Stimulated activated CD4-positive, alpha-beta T cell treated with anti-CD3 and anti-CD28 coated beads, Interleukin-15, amount 100 ng/mL, for 24 hours (primary cell): ENCODE measurements around the gene KDM4B.

Experiments
- DNase-seq: peaks from one replicate; pipeline ENCODE4 v3.0.0-alpha.2; 2020

Gene KDM4B

GRCh38 chr19:4986056-4986455 lies 17.1 kb downstream of the KDM4B start:
- no peak for DNase-seq

- DNase-seq: no peak
These were observed 17.6 kb downstream of the KDM4B start for GRCh38 chr19:4986471-4986891.

DNA sequence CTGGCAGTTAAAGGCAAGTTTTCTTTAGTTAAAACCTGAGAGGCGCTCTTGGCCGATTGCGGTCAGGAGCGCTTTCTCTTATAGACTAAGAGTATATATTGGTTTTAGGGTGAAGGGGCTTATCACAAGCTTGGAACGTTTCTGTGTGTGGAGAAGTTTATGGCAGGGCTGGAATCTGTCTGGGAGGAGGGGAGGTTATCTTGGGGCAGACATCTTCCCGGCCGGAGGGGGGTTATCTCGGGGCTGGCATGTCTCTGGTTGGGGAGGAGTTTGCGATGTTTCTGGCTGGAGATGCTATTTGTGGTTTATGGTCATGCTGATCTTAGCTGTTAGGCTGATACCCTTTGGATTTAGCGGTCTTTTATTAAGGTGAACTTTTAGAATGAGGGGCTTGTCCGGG lies 18.3 kb downstream of the KDM4B start:
- DNase-seq: no peak

DNA sequence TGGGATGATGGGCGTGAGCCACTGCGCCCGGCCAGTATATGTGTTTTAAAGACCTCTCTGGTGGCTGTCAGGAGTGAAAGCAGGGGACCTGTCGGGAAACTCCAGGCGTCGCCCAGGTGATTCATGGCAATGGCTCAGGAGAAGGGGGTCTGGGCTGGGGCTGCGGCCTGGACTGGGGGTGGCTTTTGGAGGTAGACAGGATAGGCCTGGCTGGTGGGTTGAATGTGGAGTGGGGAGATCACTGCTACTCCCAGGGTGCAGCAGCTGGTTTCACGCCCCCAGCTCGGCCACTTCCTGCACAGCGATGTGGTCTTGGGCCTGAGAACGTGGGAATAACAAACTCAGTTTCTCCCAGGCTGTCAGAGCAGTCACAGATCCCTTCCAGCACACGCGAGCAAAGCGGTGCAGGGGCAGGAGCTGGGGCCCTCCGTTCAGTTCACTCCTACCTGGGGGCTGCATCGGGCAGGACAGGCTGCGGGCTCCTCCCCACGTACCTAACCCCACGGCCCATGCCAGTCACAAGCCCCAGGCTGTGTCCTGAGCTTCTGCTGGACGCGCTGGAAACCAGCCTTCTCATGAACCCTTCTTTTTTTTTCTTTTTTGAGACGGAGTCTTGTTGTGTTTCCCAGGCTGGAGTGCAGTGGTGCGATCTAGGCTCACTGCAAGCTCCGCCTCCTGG lies 18.9 kb downstream of the KDM4B start:
- DNase-seq: no peak

DNA sequence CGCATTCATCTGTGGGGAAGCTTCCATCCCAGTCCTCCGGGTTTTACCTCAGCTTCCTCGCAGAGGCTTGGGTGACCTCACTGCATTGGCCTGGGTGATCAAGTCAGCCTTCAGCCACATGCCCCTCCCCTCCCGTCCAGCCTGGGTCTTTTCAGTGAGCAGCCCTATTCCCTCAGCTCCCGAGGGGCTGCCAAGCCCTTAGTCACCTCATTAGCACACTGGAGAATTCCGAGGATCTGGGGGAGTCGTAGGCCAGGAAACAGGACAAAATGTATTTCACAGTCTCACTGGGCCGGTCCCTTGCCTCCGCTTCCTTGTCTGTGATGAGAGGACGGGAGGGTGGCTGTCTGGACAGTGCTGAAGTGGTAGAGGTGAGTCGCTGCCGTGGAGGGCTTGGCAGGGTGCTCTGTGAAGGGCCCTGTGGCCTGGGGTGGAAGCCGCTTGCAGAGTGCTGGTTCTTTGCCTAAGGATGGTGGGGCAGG lies 19.9 kb downstream of the KDM4B start:
- DNase-seq: no peak

DNA sequence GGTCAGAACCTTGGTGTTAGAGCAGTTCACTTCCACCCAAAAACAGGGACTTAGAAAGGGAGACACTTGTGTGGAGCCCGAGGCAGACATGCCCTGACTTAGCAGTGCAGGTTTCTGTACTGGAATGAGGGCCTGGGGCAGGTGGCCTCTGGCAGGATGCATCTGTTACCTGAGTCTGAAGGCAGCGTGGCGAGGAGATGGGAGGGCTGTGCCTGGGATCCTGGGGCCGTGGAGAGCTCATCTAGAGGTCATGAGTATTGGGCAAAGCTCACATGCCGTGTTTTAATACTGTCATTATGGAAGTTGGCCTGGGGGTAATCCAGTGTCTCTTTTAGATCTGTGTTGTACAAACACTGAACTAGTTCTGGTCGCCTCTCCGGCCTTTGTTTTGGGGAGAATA lies 21.4 kb downstream of the KDM4B start:
- no peak for DNase-seq

DNA sequence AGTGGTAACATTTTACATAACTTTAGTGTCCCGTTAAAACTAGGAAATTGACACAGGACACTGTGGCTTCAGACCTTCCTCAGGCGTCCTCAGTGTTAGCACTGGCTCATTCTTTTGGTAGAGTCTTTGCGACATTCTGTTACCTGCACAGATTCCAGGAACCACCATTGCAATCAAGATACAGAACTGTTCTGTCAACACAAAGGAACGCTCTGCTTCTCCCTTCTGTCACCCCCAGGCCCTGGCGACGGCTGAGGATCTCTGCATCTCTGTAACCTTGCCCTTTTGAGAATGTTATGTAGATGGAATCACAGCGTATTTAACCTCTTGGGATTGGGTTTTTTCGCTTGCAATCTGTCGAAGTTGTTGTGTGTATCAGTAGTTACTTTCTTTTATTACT lies 22.6 kb downstream of the KDM4B start:
- no peak for DNase-seq

DNA sequence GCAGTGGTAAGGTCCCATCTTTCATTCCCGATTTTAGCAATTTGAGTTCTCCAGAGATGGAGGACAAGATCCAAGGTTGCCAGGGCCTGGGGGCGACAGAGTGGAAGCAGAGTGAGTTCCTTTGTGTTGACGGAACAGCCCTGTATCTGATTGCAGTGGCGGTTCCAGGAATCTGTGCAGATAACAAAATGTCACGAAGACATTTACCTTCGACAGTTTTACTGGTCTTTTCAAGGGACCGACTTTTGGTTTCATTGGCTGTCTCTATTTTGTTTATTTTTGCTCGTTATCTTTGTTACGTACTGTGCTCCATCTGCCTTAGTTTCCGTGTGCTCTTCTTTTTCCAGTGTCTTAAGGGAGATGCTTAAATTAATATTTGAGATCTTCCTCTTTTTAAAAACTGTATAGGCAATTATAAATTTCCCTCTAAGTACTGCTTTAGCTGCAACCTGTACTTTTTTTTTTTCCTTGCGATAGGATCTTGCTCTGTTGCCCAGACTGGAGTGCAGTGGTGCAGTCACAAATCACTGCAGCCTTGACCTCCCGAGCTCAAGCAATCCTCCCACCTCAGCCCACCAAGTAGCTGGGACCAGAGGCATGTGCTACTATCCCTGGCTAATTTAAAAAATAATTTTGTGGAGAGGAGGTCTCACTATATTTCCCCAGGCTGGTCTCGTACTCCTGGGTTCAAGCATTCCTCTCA lies 23.2 kb downstream of the KDM4B start:
- DNase-seq: no peak

DNA sequence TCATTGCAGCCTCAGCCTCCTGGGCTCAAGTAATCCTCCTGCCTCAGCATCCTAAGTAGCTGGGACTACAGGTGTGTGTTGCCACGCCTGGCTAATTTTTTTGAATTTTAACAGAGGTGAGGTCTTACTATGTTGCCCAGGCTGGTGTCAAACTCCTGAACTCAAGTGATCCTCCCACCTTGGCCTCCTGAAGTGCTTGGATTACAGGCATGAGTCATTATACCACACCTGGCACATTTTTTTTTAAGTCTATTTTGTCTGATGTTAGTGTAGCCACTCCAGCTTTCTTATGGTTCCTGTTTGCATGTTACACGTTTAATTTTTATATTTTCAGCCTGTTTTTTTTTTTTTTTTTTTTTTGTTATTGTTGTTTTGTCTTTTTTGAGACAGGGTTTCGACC lies 24.8 kb downstream of the KDM4B start:
- DNase-seq: no peak

- no peak for DNase-seq
These were observed 27.8 kb downstream of the KDM4B start for GRCh38 chr19:4996701-4997100.

DNA sequence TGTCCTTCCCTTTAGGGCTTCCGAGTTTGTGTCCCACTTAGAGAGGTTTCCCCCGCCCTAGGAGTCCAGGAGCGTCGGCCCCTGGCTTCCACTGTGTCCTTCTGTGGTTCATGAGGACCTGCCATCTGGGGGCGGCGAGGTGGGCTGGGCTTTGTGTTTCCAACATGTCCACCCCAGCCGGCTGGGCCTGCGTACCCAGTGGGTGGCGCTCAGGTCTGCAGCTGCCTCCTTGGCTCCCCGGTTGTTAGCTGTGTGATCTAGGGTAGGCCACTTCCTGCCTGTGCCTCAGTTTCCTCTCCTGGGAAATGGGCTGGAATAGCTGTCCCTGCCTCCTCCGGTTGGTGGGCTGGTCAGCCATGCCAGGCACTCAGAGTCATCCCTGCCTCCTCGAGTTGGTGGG lies 28.4 kb downstream of the KDM4B start:
- no peak for DNase-seq

GRCh38 chr19:5000120-5000611 lies 31.3 kb downstream of the KDM4B start:
- DNase-seq: no peak

- peak; percentile 53 for DNase-seq
These were observed 32.7 kb downstream of the KDM4B start for GRCh38 chr19:5001615-5002014.

DNA sequence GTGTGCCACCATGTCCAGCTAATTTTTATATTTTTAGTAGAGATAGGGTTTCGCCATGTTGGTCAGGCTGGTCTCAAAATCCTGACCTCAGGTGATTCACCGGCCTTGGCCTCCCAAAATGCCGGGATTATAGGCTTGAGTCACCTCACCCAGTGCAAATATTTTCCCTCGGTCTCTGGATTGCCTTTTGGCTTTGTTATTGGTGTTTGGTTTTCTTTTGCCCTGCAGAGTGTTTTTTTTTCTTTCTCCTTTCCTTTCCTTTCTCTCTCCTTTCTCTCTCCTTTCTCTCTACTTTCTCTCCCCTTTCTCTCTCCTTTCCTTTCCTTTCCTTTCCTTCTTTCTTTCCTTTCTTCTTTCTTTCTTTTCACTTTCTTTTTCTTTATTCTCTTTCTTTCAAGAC lies 33.2 kb downstream of the KDM4B start:
- DNase-seq: no peak

DNA sequence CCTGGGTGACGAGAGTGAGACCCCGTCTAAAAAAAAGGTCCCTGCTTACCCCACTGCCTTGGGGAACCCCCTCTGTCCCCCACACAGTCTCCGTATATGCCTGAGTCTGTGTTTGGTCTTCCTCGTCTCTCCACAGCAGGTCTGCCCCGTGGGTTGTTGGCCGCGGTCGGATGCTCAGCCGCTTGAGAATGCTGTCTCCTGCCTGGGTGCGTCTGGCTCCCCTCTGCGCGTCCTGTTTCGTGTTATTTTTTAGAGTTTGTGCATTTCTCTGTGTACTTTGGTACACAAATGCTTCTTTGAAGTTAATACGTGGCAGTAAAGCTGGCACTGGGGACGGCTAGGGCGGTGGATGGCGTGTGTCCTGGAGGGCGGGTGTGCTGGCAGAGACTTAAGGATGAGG lies 34.9 kb downstream of the KDM4B start:
- DNase-seq: no peak

GRCh38 chr19:5005096-5005495 lies 36.2 kb downstream of the KDM4B start:
- no peak for DNase-seq

GRCh38 chr19:5006201-5006600 lies 37.3 kb downstream of the KDM4B start:
- DNase-seq: no peak

- DNase-seq: no peak
These were observed 37.9 kb downstream of the KDM4B start for GRCh38 chr19:5006821-5007220.

DNA sequence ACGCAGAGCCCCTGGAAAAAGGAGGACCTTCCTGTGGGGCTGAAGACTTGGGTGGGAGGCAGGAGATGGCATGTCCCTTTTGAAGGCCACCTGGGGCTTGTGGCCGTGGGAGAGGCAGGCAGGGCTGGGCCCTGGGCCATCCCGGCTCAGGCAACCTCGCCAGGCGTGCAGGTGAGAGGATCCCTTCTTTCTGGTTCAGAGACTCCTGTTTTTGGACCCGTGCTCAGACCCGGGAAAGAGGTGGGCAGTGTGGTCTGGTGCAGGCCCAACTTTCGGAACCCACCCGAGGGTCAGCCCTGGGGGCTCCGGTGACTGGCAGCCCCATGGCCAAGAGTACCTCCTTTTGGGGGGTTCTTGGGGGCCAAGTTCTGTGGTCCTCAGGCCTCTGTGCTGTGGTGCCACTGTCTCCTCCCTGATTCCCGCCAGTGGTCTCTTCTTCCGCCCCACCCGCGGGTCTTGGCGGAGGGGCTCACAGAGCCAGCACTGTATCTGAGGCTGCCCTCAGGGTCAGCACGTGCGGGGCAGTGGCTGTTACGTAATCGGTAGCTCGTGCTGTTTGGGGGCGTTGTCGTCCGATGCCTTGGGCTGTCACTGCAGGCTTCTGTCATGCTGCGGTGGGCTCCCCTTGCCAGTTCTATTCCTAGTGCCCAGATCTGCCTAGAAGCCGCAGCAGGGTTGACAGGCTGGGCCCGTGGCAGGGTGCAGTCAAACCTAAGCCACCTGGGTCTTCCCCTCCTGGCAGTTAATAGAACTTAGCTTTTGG lies 42.7 kb downstream of the KDM4B start:
- DNase-seq: no peak

- no peak for DNase-seq
These were observed 44.0 kb downstream of the KDM4B start for GRCh38 chr19:5012688-5013457.

GRCh38 chr19:5013761-5014160 lies 44.8 kb downstream of the KDM4B start:
- DNase-seq: no peak

GRCh38 chr19:5014941-5015340 lies 46.0 kb downstream of the KDM4B start:
- no peak for DNase-seq

DNA sequence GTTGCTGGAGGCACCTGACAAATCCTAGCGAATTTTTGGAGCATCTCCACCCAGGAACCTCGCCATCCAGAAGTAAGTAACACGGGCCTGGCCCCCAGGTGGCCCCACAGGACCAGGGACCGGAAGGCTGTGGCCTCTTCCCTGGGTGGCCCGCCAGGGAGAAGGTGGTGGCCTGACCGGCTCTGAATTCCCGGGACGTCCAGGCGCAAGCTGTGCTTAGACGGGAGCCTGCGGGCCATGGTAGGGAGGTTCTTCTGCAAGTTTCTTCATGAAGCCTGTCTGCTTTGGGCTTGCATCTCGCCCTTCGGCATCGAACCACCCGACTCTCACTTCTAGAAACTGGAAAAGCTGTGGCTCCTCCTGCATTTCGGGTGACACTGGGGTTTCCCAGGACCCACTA lies 47.4 kb downstream of the KDM4B start:
- DNase-seq: no peak
